ENCODE data around the gene POLR3K. TPM values are rescaled to one million over a fixed set of nuclear protein-coding genes. Genes with fewer than 3 reads are reported as not detected.
A peak's percentile ranks its signal among the peaks of the same experiment; 100 is the strongest.

Gene POLR3K
- total RNA-seq, 1 experiment from 2014 or later = 53.6 TPM

GRCh38 chr16:74051-74746 lies 20.8 kb upstream of the POLR3K start:
- H2BK120ac ChIP-seq (ENCODE audit: low read depth, low read length, poor library complexity, severe bottlenecking) = no peak overlapping the region
- H3K4me3 Mint-ChIP-seq = peak overlapping the region in 1 of 2 experiments; percentile 78; a peak in 1 of 5 replicates
- H3K9me3 Mint-ChIP-seq = no peaks in the 10 kb centered on the region
- H3K4me1 ChIP-seq (ENCODE audit: insufficient read depth, low read length) = peaks cover 6% of the 10 kb centered on the region; the same call in 1 of the 2 replicates
- H3K27ac Mint-ChIP-seq = peak overlapping the region in 1 of 3 experiments; percentile 88; a peak in 1 of 7 replicates
- H3K23me2 ChIP-seq (ENCODE audit: insufficient read length, low read depth, low read length, poor library complexity, severe bottlenecking) = peaks cover 19% of the 10 kb centered on the region
- H3T11ph ChIP-seq (ENCODE audit: low read length) = no peak overlapping the region
- H3K27me3 ChIP-seq (ENCODE audit: insufficient read depth, low read length) = no peaks in the 10 kb centered on the region
- H3K27ac ChIP-seq (ENCODE audit: insufficient read length, low read depth, low read length) = no peak overlapping the region
- H2BK20ac ChIP-seq (ENCODE audit: low read depth, low read length, poor library complexity, severe bottlenecking) = no peak overlapping the region
- WGBS (ENCODE audit: extremely low coverage, insufficient read length, low lambda C conversion rate) = no CpG with 5 or more reads among the region's 12 CpGs
- peak overlapping the region; percentile 9 for H3K18ac ChIP-seq (ENCODE audit: insufficient read length, low read depth, low read length)
- H3K14ac ChIP-seq (ENCODE audit: insufficient read depth, low read length) = peak overlapping the region; percentile 44; the same call in 1 of the 2 replicates
- H2BK15ac ChIP-seq (ENCODE audit: low read depth, low read length) = no peak overlapping the region
- H2AFZ ChIP-seq (ENCODE audit: low read length) = no peak overlapping the region
- no peak overlapping the region for H2AK5ac ChIP-seq (ENCODE audit: insufficient read length, low read length)
- H2BK12ac ChIP-seq (ENCODE audit: insufficient read length, low read depth, low read length) = no peak overlapping the region
- H3K23ac ChIP-seq (ENCODE audit: insufficient read length, low read depth, low read length) = no peak overlapping the region
- H3K4me1 Mint-ChIP-seq = peaks cover 44 to 59% of the 10 kb centered on the region in 2 experiments
- no peak overlapping the region for H3K9ac ChIP-seq (ENCODE audit: extremely low read depth, insufficient read length, low read length)
- H3K79me2 ChIP-seq (ENCODE audit: insufficient read depth, low read length) = no peaks in the 10 kb centered on the region; the same call in 1 of the 2 replicates
- H3K36me3 Mint-ChIP-seq (ENCODE audit: insufficient read depth in 1 of 3, low read depth in 3 of 3) = peaks cover 0 to under 1% (median 0%) of the 10 kb centered on the region in 3 experiments; a peak in 2 of 7 replicates
- H3K9me3 ChIP-seq (ENCODE audit: control insufficient read depth, low read depth, low read length) = no peaks in the 10 kb centered on the region
- peaks cover 3% of the 10 kb centered on the region for H4K20me1 ChIP-seq (ENCODE audit: control insufficient read depth, insufficient read depth, insufficient read length)
- peaks cover 1% of the 10 kb centered on the region; the same call in 1 of the 2 replicates for H3K27me3 Mint-ChIP-seq (ENCODE audit: low read depth)
- H3K4ac ChIP-seq (ENCODE audit: low read depth, low read length) = no peak overlapping the region
- no peak overlapping the region for H2BK5ac ChIP-seq (ENCODE audit: insufficient read length, low read length)
- no peak overlapping the region for H4K5ac ChIP-seq (ENCODE audit: insufficient read length, low read depth, low read length)
- no peak for TF ChIP-seq CTCF (conservative IDR thresholded peaks at IDR 0.05)
- DNase-seq = no peak
- no peak overlapping the region for H3K56ac ChIP-seq (ENCODE audit: insufficient read length, low read depth, low read length)
- no peak overlapping the region for H4K91ac ChIP-seq (ENCODE audit: insufficient read length, low read depth, low read length)
- H4K8ac ChIP-seq (replicated peaks; ENCODE audit: insufficient read length, low read depth, low read length) = no peak overlapping the region
- H3K79me1 ChIP-seq (ENCODE audit: insufficient read depth, low read depth, low read length, poor library complexity, severe bottlenecking) = no peaks in the 10 kb centered on the region
- H3K4me2 ChIP-seq (ENCODE audit: insufficient read depth, insufficient read length, low read length) = no peak overlapping the region

All from H9 (cell line).